ENCODE measurements around the gene CYP11A1.

The CYP11A1 gene

GRCh38 chr15:74381190-74381453, 13.7 kb upstream of the CYP11A1 start:
- in situ Hi-C loops (cut with HindIII; ENCODE audit: low sequenced_read_pairs): no loop called here
- TF ChIP-seq, protein P1, sequence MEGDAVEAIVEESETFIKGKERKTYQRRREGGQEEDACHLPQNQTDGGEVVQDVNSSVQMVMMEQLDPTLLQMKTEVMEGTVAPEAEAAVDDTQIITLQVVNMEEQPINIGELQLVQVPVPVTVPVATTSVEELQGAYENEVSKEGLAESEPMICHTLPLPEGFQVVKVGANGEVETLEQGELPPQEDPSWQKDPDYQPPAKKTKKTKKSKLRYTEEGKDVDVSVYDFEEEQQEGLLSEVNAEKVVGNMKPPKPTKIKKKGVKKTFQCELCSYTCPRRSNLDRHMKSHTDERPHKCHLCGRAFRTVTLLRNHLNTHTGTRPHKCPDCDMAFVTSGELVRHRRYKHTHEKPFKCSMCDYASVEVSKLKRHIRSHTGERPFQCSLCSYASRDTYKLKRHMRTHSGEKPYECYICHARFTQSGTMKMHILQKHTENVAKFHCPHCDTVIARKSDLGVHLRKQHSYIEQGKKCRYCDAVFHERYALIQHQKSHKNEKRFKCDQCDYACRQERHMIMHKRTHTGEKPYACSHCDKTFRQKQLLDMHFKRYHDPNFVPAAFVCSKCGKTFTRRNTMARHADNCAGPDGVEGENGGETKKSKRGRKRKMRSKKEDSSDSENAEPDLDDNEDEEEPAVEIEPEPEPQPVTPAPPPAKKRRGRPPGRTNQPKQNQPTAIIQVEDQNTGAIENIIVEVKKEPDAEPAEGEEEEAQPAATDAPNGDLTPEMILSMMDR (IDR thresholded peaks at IDR 0.05; ENCODE audit: low read depth, low read length): no peak
- DNase-seq (ENCODE audit: low read depth, low spot score): no peak
- H3K4me3 ChIP-seq (ENCODE audit: low read depth, low read length): no peak overlapping the region

- no peak for DNase-seq (ENCODE audit: low read depth, low spot score)
- in situ Hi-C loops (cut with HindIII; ENCODE audit: low sequenced_read_pairs): no loop called here
- no peak overlapping the region for H3K4me3 ChIP-seq (ENCODE audit: low read depth, low read length)
- TF ChIP-seq, protein P1 (IDR thresholded peaks at IDR 0.05; ENCODE audit: low read depth, low read length): no peak
Observed at GRCh38 chr15:74380361-74381189, 13.1 kb upstream of the CYP11A1 start.

DNA sequence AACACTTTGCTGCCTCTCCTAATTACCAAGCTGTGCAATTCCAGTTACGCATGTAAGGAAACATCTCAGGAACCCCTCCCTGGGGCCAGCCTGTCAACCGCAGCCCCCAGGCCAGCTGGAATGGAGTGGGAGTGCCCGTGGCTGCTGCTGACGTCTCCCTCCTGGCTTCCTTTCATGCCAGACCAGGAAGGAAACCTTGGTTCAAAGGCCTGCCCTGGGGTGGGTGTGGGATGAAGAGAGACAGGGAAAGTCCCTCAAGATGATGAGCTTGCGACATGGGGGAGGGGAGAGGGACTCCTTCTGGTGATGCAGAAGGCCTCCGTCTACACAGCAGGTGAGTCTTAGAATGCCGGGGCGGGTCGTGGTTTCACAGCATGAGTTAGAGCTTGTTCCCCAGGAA, 11.4 kb upstream of the CYP11A1 start:
- TF ChIP-seq, protein P1 (IDR thresholded peaks at IDR 0.05; ENCODE audit: low read depth, low read length): no peak
- H3K4me3 ChIP-seq (ENCODE audit: low read depth, low read length): no peak overlapping the region
- in situ Hi-C loops (cut with HindIII; ENCODE audit: low sequenced_read_pairs): no loop called here
- peak; percentile 43 for DNase-seq (ENCODE audit: low read depth, low spot score)

DNA sequence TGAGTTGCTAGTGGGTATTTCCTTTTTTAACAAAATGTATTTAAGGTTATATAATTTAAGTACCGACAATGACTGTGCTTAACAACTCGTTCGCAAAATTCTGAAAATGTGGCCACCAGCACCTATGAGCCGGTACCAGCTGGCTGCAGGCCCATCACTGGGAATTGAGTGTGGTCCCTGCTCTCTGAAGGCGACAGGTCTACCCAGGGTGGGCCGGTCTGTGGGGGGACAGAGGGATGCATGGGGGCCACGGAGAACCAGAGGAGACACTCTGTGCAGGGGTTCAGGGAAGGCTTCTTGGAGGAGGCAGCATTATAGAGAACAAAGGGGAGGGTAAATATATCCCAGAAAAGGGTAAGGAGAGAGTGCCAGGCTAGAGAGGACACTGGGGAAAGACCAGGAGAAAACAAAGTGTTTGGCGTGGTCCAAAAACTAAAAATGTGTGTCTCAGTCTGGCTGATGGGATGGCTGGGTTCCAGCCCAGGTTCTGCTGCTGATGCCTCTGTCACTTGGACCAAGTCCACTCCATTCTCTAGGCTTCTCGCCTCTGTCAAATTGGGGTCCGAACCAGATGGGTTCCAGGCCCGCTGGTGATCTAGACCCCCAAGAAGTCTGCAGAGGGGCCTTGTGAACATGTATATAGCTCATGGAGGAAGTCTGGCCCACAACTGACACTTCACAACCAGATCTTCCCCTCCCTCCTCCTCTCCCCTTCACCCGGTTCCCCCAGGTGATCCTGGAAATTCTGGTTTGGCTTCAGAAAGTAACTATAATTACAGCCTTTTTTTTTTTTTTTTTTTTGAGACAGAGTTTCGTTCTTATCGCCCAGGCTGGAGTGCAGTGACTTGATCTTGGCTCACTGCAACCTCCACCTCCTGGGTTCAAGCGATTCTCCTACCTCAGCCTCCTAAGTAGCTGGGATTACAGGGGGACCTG, 10.7 kb upstream of the CYP11A1 start:
- DNase-seq (ENCODE audit: low read depth, low spot score): no peak
- in situ Hi-C loops (cut with HindIII; ENCODE audit: low sequenced_read_pairs): no loop called here
- H3K4me3 ChIP-seq (ENCODE audit: low read depth, low read length): no peak overlapping the region
- TF ChIP-seq, protein P1 (IDR thresholded peaks at IDR 0.05; ENCODE audit: low read depth, low read length): no peak

- no peak for DNase-seq (ENCODE audit: low read depth, low spot score)
- TF ChIP-seq, protein P1 (IDR thresholded peaks at IDR 0.05; ENCODE audit: low read depth, low read length): no peak
- no peak overlapping the region for H3K4me3 ChIP-seq (ENCODE audit: low read depth, low read length)
- in situ Hi-C loops (cut with HindIII; ENCODE audit: low sequenced_read_pairs): no loop called here
Observed at GRCh38 chr15:74376825-74377581, 9.6 kb upstream of the CYP11A1 start.

DNA sequence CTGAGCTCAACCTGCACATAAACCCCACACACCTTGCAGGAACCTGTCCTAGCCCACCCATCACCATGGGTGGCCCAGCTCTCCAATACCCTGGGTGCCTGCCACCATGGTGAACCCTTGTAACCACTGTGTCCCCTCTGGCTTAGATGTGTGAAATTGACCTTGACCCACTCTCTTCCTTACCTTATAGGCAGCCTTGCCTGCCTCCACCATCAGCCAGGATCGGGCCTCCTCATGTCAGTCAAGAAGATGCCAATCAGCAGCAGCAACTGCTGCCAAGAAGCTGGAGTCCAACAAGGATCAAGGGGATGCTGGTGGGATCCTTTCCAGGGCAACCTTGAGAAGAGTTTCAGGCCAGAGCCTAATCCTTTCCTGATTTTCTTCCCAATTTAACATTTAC, 8.8 kb upstream of the CYP11A1 start:
- DNase-seq (ENCODE audit: low read depth, low spot score): no peak
- TF ChIP-seq, protein P1 (IDR thresholded peaks at IDR 0.05; ENCODE audit: low read depth, low read length): no peak
- in situ Hi-C loops (cut with HindIII; ENCODE audit: low sequenced_read_pairs): no loop called here
- H3K4me3 ChIP-seq (ENCODE audit: low read depth, low read length): no peak overlapping the region
